Measurements from ENCODE around the gene RAC3.

Gene RAC3

GRCh38 chr17:82012640-82013295, 18.7 kb upstream of the RAC3 start:
- no peak for TF ChIP-seq CTCF (IDR thresholded peaks at IDR 0.05)

- no peak for TF ChIP-seq CTCF (IDR thresholded peaks at IDR 0.05)
These were observed 18.1 kb upstream of the RAC3 start for GRCh38 chr17:82013341-82013740.

- TF ChIP-seq CTCF (IDR thresholded peaks at IDR 0.05) = no peak
These were observed 17.6 kb upstream of the RAC3 start for GRCh38 chr17:82013772-82014321.

GRCh38 chr17:82014432-82014831, 17.0 kb upstream of the RAC3 start:
- TF ChIP-seq CTCF (IDR thresholded peaks at IDR 0.05) = no peak

- TF ChIP-seq CTCF (IDR thresholded peaks at IDR 0.05) = no peak
These were observed 16.5 kb upstream of the RAC3 start for GRCh38 chr17:82014971-82015310.

GRCh38 chr17:82015311-82015971, 16.0 kb upstream of the RAC3 start:
- TF ChIP-seq CTCF (IDR thresholded peaks at IDR 0.05) = no peak

- TF ChIP-seq CTCF (IDR thresholded peaks at IDR 0.05) = no peak
These were observed 15.2 kb upstream of the RAC3 start for GRCh38 chr17:82016061-82016874.
